GM21723 (cell line): ENCODE results near the gene CNDP1.
"Not testable (repeated sequence)": the region's sequence is repeated elsewhere in the genome, so short reads cannot be mapped to it uniquely, and the experiment has no call there.

ENCODE experiments used
- ATAC-seq: cut with Tn5 transposase; IDR thresholded peaks from one replicate; pipeline ENCODE4 v1.9.1; 2021; ENCODE audit warnings: mild to moderate bottlenecking, moderate library complexity; ENCODE audit not compliant: unreplicated experiment

CNDP1 gene

DNA sequence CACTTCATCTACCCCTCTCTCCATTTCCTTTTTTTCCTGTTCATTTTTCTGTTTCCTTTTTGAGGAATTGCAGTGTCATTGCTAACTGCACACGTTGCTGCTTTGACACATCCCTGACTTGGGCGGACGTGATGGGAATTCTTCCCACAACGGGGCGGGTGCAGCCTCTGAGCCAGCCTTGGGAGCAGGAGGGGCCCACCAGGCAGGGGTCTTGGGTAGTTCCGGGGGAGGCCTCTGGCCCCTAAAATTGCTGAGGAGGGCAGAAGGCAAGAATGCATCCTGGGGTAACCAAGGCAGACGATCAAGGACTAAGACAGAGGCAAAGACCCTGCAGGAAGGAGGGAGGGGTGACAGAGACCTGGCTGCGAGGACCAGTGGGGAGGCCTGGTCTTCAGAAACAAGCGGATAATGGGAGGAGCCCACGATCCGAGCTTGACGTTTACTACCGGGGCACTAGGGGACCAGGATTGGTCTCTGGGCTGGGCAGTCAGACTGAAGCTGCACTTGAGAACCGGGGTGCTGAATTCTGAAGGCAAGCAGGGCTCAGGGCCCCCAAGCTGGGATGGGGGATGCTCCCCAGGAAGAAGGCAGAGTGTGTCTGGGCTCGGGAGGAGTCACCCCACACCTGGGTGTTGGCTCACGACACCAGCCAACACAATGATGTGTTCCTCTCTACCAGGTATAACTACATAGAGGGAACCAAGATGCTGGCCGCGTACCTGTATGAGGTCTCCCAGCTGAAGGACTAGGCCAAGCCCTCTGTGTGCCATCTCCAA, 14.8 kb upstream of the CNDP1 start:
- no peak for ATAC-seq

DNA sequence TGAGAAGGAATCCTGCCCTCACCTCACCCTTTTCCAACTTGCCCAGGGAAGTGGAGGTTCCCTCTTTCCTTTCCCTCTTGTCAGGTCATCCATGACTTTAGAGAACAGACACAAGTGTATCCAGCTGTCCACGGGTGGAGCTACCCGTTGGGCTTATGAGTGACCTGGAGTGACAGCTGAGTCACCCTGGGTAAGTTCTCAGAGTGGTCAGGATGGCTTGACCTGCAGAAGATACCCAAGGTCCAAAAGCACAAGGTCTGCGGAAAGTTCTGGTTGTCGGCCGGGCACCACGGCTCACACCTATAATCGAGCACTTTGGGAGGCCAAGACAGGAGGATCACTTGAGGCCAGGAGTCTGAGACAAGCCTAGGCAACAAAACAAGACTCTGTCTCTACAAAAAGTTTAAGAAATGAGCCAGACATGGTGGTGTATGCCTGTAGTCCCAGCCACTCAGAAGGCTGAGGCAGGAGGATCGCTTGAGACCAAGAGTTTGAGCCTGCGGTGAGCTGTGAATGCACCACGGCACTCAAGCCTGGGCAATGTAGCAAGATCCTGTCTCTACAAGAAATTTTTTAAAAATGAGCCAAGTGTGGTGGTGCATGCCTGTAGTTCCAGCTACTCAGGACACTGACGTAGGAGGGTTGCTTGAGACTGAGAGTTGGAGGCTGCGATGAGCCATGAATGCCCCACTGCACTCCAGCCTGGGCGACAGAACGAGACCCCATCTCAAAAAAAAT, 14.0 kb upstream of the CNDP1 start:
- no peak for ATAC-seq

DNA sequence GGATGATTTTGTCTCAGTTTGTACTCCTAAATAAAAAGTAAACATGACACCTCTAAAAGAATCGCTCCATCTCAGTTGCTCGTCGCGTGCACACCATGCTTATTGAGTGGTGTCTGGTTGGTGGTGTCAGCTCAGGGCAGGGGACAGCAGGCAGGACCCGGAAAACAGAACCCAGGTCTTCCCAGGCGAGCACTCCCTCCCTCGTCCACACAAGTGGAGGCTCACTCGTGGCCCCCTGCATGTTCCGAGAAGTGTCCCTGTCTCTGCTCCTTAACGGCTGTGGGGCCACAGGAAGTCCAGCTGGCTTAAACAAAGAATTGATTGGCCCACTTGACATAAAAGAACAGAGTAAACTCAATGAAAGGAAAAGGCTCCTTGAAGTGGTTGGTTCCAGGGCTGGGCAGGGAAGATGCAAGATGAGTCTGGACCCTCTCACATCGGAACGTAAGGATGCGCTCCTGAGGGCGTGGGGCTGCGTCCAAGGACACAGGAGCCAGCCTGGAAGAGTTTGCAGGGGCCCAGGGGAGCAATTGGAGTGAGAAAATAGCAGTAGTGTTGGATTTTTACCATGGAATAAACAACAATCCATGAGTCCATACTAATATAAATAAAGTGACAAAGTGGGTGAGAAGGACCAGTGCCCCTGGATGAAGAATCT, 13.1 kb upstream of the CNDP1 start:
- no peak for ATAC-seq

DNA sequence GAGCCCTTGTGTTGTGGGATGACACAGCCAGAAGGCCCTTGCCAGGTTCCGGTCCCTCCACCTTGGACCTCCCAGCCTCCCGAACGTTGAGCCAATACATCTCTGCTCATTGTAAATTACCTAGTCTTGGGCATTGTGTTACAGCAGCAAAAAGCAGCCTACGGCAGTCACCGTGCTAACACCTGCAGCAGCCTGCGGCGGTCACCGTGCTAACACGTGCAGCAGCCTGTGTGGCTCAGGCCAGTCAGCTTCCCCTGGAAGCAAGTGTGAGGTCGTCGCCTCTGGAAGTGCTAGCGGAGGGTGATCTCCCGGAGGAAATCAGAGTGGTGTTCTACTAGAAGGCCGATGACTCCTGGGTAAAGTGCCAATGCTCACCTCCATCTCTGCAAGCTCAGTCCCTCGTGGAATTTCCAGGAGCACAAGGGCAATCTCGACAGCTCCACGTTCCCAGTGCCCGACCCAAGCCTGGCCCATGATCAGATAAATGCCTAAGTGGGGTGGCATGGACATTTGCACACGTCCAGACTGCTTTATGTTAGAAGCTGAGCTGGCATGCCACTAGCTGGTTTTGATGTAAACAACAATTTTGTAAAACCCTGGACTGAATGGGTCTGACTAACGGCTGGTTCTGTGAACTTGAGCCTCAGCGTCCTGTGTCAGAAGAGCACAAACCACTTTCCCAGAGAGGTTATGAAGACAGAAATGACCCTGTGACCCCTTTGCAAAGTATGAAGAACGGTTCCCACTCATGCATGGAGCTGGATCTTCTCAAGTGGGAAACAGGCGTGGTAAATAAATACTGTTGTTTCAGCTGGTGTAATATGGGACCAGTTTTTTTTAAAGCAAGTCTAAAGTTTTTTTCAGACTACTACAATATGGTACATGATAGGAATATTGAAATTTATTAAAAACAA, 11.4 kb upstream of the CNDP1 start:
- ATAC-seq, result no peak

DNA sequence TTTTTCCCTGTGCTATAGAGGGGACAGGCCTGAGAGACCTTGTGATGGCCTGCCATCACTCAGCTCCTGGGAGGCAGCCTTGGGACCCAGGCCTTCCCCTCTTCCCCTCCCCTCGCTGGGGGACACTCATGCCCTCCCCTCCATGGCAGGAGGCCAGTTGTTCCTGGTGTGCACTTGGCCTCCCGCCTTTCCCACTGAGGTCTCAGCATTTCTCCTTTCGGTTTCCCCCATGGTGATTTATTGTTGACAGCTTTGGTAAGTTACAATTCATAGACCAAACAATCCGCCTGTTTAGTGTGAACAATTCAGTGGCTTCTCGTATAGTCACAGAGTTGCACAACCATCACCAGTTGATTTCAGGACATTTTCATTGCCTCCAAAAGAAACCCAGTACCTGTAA, 10.2 kb upstream of the CNDP1 start:
- no peak for ATAC-seq

DNA sequence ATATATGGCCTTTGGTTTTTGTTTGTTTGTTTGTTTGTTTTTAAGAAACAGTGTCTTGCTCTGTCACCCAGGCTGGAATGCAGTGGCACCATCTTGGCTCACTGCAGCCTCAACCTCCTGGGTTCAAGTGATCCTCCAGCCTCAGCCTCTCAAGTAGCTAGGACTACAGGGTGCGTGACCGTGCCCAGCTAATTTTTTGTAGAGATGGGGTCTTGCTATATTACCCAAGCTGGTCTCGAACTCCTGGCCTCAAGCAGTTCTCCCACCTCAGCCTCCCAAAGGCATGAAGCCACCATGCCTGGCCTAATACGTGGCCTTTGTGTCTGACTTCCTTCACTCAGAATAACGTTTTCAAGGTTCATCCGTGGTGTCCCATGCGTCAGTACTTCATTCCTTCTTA, 9.4 kb upstream of the CNDP1 start:
- ATAC-seq, result not testable (repeated sequence)

DNA sequence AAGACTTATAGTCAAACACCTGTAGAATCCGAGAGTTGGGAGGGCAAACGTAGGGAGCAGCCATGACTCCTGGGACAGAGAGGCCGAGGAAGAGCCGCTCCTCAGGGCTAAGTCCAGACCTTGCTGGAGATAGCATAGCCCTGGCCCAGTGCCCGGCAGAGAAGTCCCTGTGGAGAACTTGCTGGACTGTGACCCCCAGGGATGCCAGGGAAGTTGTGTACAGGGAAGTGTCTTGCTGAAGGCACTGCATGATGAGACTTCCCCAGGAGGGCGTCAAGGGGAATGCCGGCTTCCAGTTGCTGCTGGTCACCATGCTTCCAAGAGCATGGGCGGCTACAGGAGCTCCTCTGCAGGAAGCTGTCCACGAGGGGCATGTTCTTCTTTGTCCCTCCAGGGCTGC, 8.6 kb upstream of the CNDP1 start:
- no peak for ATAC-seq

DNA sequence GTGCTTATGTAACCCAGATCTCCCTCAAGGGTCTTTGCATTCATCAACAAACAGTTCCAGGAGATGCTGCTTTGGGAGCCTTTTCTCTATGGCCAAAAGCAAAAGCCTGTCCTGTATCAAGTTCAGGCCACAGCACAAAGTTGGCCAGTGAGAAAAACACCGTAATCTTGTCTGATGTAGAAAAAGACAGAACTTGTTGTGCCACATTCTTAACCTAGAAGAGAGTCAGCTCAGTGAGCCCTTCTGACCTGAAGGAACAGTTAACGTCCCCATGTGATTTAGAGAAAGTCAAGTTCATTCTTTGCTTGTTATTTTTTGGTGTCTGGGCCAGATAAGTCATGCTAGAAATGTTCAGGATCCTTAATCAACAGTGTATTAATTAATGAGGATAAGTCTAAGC, 7.8 kb upstream of the CNDP1 start:
- no peak for ATAC-seq

DNA sequence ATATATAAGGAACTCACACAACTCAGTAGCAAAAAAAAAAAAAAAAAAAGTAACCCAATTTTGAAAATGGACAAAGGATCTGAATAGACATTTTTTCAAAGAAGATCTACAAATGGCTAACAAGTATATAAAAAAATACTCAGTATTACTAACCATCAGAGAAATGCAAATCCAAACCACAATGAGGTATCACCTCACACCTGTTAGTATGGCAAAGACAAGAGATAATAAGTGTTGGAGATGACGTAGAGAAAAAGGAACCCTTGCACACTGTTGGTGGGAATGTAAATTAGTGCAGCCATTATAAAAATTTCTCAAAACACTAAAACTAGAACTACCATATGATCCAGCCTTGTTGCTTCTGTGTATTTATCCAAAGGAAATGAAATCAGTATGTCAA, 5.8 kb upstream of the CNDP1 start:
- peak; percentile 64 for ATAC-seq

DNA sequence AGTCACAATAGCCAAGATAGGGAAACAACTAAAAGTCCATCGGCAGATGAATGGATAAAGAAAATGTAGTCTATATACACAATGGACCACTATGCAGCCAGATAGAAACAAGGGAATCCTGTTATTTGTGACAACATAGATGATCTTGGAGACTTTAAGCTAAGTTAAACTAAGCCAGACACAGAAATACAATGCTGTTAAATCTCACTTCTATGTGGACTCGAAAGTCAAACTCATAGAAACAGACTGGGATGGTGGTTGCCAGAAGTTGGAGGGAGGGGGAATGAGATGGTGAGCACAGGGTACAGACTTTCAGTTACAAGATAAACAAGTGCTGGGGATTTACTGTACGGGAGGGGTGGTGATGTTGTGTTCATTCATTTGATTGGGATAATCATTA, 5.4 kb upstream of the CNDP1 start:
- ATAC-seq, result peak; percentile 19

DNA sequence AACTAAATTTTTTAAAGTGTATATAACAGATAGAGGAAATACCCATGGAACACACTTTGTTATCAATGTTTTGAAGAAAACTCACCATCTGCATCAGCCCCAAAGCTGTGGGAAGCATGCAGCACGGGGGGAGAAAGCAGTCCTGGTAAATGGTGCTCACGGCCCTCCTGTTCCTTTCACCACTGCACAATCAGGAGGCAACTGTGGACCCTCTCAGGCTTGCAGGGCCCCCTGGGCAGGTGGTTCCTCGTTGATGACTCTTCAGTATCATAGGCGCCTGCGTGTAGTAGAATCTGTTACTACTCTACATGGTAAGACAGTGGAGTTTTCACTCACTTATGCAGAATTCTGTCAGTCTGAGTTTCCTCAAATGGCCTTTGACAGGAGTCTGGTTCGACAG, 4.9 kb upstream of the CNDP1 start:
- ATAC-seq, result no peak

DNA sequence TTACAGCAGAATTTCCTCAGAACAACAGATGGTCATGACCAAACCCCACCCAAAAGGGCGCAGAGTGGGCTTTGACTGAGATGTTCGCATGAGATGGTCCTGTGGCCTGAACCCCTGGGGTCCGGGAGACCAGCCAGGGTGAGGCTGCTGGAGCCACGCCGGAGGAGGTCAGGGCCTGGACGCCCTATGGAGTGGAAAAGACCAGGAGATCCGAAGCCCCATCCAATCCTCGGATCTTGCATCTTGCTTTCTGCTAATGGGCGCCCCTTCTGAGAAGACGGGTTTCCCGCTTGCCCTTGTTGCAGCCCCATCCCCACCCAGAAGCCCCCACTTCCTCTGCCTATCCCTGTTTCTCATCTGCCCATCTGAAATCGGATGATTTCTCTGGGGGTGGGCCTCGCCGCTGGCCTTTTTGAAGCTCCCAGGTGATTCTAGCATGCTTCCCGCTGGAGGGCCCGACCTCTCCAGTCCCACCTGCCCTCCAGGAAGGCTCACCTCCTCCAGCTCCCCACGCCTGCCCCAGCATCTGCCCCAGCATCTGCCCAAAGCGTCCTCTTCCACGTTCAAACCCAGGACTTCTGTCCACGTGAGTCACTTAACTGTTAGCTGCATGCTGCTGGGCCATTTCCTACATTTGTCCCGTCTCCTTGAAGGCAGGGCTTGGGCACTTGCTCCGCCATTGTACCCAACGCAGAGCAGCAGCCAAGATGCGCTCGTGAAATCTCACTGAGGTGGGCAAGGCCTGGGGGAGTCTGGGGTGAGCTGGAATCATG, 4.3 kb upstream of the CNDP1 start:
- no peak for ATAC-seq

DNA sequence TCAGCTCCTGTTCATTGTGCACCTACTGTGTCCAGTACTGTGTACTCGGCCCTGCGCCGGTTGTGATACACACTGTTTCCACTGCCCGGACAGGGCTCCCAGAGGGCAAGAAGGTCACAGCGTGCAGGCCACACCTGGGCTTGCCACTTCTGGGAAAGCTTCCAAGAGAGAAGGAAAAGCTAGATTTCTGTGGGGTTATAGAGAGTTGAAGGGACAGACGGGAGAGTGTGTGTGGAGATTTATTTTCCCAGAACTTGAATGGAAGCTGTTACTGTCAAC, 3.8 kb upstream of the CNDP1 start:
- no peak for ATAC-seq

DNA sequence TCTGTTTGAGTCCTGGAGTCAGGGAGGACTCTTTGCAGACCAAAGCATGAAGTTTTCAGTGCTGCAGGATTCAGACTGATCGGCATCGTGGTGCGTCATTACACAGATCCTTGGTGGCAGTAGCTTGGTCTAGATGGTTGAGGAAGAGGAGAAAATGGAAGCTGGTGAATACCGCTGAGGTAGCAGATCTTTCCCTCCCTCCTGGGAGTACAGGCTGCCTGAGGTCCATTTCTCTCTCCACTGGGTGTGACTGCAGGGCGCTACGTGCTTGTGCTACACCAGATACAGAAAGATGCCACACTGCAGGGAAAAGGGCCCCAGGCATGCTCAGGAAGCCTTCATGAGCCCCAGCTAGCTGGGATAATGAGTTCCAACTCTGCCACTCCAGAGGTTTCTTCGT, 3.3 kb upstream of the CNDP1 start:
- no peak for ATAC-seq

DNA sequence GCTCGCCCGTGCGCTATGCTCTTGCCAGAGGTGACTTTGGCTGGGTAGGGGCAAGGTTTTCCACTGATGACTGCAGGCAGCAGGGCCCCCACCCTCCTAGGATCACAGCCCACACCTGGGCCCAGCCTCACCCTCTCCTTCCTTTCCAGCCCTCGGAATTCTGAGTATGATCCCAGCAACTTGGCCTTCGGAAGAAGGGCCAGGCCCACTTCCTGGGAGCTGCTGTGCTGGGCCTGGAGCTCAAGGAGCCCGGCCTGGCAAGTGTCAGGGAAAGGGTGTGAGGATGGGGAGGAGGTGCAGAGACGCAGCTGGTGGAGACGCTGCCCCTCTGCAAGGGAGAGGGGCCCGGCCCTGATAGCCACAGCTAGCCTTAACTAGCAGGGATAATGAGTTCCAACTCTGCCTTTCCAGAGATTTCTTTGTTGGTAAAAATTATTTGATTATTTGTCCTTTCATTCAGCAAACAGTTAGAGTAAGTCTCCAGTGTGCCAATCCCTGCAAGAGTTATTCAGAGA, 1.7 kb upstream of the CNDP1 start:
- no peak for ATAC-seq

DNA sequence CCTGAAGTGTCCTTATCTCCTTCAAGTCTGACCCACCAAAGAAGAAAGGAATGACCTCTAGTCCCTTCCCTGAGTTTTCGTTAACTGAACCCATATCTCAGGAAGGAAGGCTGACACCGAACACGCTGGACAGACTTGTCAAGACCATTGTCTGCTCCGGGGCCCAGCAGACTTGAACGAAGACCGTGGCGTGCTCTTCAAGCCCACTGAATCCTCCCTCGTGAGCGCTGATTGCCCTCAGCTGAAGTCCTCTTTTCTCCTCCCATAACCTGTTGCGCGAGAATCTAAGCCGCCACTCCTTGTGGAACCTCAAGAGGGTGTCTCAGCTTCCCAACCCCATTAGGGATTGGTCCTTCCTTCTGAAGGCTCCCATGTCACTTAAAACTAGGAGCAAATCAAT, 634 bp upstream of the CNDP1 start:
- ATAC-seq, result no peak

DNA sequence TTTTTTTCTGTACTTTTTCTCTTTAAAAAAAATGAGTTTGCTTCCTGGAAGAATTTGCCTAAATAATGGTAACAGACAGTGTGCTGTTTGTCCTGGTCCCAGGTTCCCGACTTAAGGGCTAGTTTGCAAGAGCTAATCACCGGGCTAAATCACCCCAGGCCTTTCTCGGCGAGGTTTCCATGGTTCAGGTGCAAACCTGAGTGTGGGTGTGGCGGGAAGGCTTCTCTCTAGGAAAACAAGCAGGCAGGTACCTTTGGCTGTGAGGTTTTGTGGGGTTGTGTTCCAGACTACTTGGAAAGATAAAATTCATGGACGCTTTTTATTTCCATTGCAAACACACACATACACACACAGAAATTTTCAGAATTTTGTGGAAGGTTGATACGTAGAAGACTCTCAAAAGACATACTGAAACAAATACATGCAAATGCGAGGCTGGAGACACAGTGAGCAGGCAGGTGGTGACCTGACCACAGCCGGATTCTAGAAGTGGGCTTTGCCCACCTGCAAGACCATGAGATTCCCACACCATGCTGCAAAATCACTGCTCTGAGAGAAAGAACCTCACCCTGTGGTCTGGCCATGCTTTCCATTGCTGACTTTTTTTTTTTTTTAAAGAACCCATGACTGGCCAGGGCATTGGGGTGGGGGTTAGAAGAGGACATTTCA, 815 bp downstream of the CNDP1 start:
- peak; percentile 75 for ATAC-seq

DNA sequence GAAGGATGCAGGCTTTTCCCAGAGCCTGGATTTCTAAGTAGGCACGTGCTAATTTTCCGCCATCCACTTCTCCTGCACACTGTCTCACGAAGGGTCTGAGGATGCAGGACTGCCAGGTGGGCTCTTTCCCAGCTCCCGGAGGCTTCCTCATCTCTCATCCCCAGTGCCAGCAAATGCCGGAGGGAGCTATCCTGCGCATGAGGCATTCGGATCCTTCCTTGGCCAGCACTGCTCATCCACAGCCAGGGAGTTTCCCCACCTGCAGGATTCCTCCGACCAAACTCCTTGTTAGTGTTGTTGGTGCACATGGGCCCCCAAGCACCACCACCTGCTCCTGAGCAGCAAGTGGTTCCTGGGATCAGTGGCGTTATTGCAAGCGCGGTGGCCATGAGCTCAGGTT, 5.0 kb downstream of the CNDP1 start:
- ATAC-seq, result no peak

DNA sequence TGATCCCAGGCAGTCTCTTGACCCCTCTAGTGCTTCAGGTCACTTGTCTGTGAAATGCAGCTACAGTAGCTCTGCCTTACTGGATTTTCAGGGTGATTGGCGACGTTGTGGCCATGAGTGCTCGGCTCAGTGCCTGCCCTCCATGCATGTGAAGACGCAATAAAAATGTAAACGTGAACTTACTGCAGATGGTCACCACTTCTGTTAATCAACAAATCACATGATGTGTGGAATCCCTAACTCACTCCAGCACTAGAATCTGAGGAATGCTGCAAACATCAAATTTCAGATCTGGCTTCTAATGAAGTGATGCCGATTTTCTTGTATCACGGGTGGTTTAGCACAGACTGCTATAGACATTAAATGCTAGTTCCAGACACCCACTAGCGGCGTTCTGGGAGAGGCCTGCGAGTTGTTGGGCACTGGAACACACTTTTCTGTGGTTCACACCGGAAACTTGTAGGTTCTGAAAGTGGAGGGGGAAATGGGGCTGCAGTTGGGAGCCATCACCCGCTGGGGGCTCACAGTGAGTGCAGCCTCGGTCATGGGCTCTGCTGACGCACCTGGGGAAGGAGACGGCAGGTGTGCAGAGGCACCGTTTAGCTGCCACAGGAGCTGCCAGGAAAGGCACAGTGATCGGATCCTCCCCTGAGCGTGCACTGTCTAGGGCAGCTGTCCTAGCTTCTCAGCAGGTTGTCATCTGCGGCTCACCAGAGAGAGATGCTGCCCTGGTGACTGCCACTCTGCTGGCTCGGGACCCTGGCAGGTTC, 6.5 kb downstream of the CNDP1 start:
- ATAC-seq, result no peak
